Fibroblast of the aortic adventitia (primary cell): ENCODE data around the gene CCNG2. TPM values are rescaled to one million over a fixed set of nuclear protein-coding genes. Genes with fewer than 3 reads are reported as not detected.
A peak's percentile ranks its signal among the peaks of the same experiment; 100 is the strongest.

Experiments used
- DNase-seq: peaks from one replicate; pipeline ENCODE4 v3.0.0-alpha.2; 2010; ENCODE audit warnings: low read depth
- H3K4me3 ChIP-seq: 2 replicates; pipeline ENCODE4 v1.5.1; 2011; ENCODE audit warnings: low read depth, mild to moderate bottlenecking, control low read depth, low read length, moderate library complexity
- CTCF ChIP-seq: IDR thresholded peaks from 2 replicates; pipeline ENCODE4 v1.5.1; 2011; ENCODE audit warnings: mild to moderate bottlenecking, low read length, control low read depth, inconsistent platforms; ENCODE audit not compliant: insufficient read depth
- total RNA-seq: library from RNA; depleted of rRNA; stranded (reverse); fragments of >200 nt; gene quantifications from 2 replicates; pipeline ENCODE4 v1.2.3, GENCODE V29; 2012; ENCODE audit warnings: low replicate concordance

The CCNG2 gene
- total RNA-seq, 1 donor, result 22.8 TPM

GRCh38 chr4:77203380-77204197 is 46.6 kb downstream of the CCNG2 start:
- DNase-seq, result peak; percentile 84
- peak; percentile 73 for TF ChIP-seq CTCF
- no peak overlapping the region for H3K4me3 ChIP-seq

- H3K4me3 ChIP-seq, result no peak overlapping the region
- TF ChIP-seq CTCF, result no peak
- peak; percentile 52 for DNase-seq
Observed at GRCh38 chr4:77204621-77205020, 47.6 kb downstream of the CCNG2 start.

- no peak for DNase-seq
- H3K4me3 ChIP-seq, result no peak overlapping the region
- no peak for TF ChIP-seq CTCF
Observed at GRCh38 chr4:77209012-77209411, 52.0 kb downstream of the CCNG2 start.

GRCh38 chr4:77209936-77210335 is 52.9 kb downstream of the CCNG2 start:
- no peak for DNase-seq
- no peak for TF ChIP-seq CTCF
- no peak overlapping the region for H3K4me3 ChIP-seq

- TF ChIP-seq CTCF, result no peak
Observed at GRCh38 chr4:77215107-77215506, 58.1 kb downstream of the CCNG2 start.

GRCh38 chr4:77217526-77217925 is 60.5 kb downstream of the CCNG2 start:
- no peak for DNase-seq
- TF ChIP-seq CTCF, result no peak
- no peak overlapping the region for H3K4me3 ChIP-seq

More at GRCh38 chr4:77215107-77215506, 58.1 kb downstream of the CCNG2 start:
- no peak overlapping the region for H3K4me3 ChIP-seq
- DNase-seq, result no peak
